ENCODE results near the gene TBATA. TPM values are rescaled to one million over a fixed set of nuclear protein-coding genes. Genes with fewer than 3 reads are reported as not detected.

TBATA gene
- total RNA-seq, 5 donors from 2014 or later (not counting 1 experiment from before 2014, with no cell fraction given), result not detected

DNA sequence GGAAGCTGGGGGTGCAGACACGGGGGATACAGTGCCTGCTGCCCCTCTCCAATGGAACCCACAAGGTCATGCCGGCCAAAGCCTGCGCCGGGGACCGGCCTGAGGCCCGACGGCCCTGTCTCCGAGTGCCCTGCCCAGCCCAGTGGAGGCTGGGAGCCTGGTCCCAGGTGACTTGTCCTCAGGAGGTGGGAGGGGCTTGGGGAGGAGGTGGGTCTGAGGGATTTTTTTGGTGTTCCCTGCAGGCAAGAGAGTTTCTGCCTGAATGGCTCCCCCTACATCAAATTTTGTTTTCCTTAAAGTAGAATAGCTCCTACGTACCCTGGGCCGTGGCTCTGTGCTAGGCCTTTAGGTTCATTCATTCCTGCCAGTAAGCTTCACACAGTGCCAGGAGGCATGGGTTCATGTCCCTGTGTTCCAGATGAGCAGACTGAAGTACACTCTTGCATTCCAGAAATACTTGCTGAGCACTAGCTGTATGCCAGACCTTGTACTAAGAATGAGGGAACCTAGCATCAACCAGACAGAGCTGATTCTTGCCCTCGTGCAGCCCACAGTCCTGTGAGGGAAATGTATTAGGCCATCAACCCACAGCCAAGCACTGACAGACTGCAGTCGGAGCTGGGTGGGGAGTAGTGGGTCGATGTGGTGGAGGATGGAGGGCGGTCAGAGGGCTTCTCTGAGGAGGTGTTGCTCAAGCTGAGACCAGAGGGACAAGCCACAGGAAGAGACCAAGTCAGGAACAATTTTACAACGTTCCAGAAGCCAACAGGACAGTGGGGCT, 31.1 kb downstream of the TBATA start:
- Histone ChIP-seq H3K4me3 (ENCODE audit: control insufficient read depth in 1 of 2, extremely low read depth in 1 of 2, low read length in 1 of 2) (no peak overlapping the region), H3K4me1 (ENCODE audit: control insufficient read depth in 1 of 2, extremely low read depth in 1 of 2, insufficient read depth in 2 of 2, low read length in 2 of 2) (no peaks in the 10 kb centered on the region), H3K36me3 (ENCODE audit: control insufficient read depth in 2 of 2, extremely low read depth in 1 of 2, insufficient read depth in 1 of 2, low read length in 1 of 2) (no peaks in the 10 kb centered on the region), H3K27ac (ENCODE audit: low read length) (no peak overlapping the region), H3K27me3 (replicated peaks in 1 of 2; ENCODE audit: control insufficient read depth in 2 of 2, extremely low read depth in 1 of 2, insufficient read depth in 2 of 2, low read length in 1 of 2) (peaks cover 0 to 6% of the 10 kb centered on the region in 2 experiments), H3K9me3 (no peaks in the 10 kb centered on the region)
- ATAC-seq (replicated peaks in 1 of 4) (no peak), DNase-seq (no peak)
- H3K27me3 Mint-ChIP-seq, result no peaks in the 10 kb centered on the region
- no peak overlapping the region for H3K27ac Mint-ChIP-seq
- no peak overlapping the region for H3K4me3 Mint-ChIP-seq
- H3K36me3 Mint-ChIP-seq, result no peaks in the 10 kb centered on the region
- no peaks in the 10 kb centered on the region for H3K9me3 Mint-ChIP-seq
- peaks cover 4 to 5% (median 4%) of the 10 kb centered on the region in 3 donors for H3K4me1 Mint-ChIP-seq
- POLR2A ChIA-PET, result interaction anchor here in 1 of 2 donors (0.6 kb wide), 1 partner anchor 478 kb away, joined by 4 read pairs; no protein-coding TSS in a partner anchor
- CTCF ChIA-PET, result interaction anchor here (0.7 to 1.0 kb wide), 2 partner anchors 202 to 484 kb away, joined by 3 read pairs; no protein-coding TSS in a partner anchor
- WGBS (ENCODE audit: insufficient coverage), result 78% methylated on average over 10 of the region's 15 CpGs

GRCh38 chr10:70753026-70753663, 32.0 kb downstream of the TBATA start:
- H3K9me3 ChIP-seq, result no peaks in the 10 kb centered on the region
- no peaks in the 10 kb centered on the region for H3K4me1 Mint-ChIP-seq
- H3K27ac ChIP-seq (ENCODE audit: low read length), result no peak overlapping the region
- ChIA-PET CTCF (interaction anchor here in 1 of 2 donors (1.0 kb wide), 1 partner anchor 201 kb away, joined by 3 read pairs; no protein-coding TSS in a partner anchor), POLR2A (interaction anchor here in 1 of 2 donors (0.5 kb wide), 1 partner anchor 327 kb away, joined by 3 read pairs; no protein-coding TSS in a partner anchor)
- DNase-seq, result no peak
- H3K4me3 Mint-ChIP-seq, result no peak overlapping the region
- no peaks in the 10 kb centered on the region for H3K9me3 Mint-ChIP-seq
- no peaks in the 10 kb centered on the region for H3K4me1 ChIP-seq (ENCODE audit: control insufficient read depth in 1 of 2, extremely low read depth in 1 of 2, insufficient read depth in 2 of 2, low read length in 2 of 2)
- H3K27ac Mint-ChIP-seq, result no peak overlapping the region
- WGBS (ENCODE audit: insufficient coverage), result 90% methylated on average over 4 of the region's 10 CpGs
- H3K36me3 Mint-ChIP-seq, result no peaks in the 10 kb centered on the region
- no peak overlapping the region for H3K4me3 ChIP-seq (ENCODE audit: control insufficient read depth in 1 of 2, extremely low read depth in 1 of 2, low read length in 1 of 2)
- ATAC-seq (replicated peaks in 1 of 4), result no peak
- no peaks in the 10 kb centered on the region for H3K27me3 Mint-ChIP-seq
- H3K27me3 ChIP-seq (replicated peaks in 1 of 2; ENCODE audit: control insufficient read depth in 2 of 2, extremely low read depth in 1 of 2, insufficient read depth in 2 of 2, low read length in 1 of 2), result peaks cover 0 to 6% of the 10 kb centered on the region in 2 experiments
- H3K36me3 ChIP-seq (ENCODE audit: control insufficient read depth in 2 of 2, extremely low read depth in 1 of 2, insufficient read depth in 1 of 2, low read length in 1 of 2), result no peaks in the 10 kb centered on the region

DNA sequence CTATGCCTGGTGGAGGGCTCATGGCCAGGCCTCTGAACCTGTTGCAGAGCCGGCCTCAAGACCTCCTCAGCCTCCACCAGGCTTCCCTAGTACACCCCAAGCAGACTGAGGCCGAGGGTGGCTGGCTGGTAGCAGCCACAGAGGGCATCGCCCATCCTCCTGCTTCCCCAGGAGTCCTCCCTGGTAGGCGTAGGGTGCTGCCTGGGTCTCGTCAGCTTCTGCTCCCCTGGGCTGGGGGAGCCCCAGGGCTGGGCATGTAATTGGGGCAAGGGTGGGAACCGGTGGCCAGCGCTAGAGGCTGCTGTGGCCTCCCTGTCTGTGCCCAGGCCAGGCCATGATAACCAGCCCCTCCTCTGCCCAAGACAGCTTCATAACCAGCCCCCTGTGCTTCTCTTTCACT, 32.6 kb downstream of the TBATA start:
- Mint-ChIP-seq H3K4me3 (no peak overlapping the region), H3K27me3 (no peaks in the 10 kb centered on the region), H3K4me1 (no peaks in the 10 kb centered on the region), H3K36me3 (no peaks in the 10 kb centered on the region), H3K9me3 (no peaks in the 10 kb centered on the region), H3K27ac (no peak overlapping the region)
- H3K4me3 ChIP-seq (ENCODE audit: control insufficient read depth in 1 of 2, extremely low read depth in 1 of 2, low read length in 1 of 2), result no peak overlapping the region
- ChIA-PET POLR2A (interaction anchor here in 1 of 2 donors (0.5 kb wide), 1 partner anchor 326 kb away, joined by 3 read pairs; no protein-coding TSS in a partner anchor), CTCF (no interaction called here)
- H3K36me3 ChIP-seq (ENCODE audit: control insufficient read depth in 2 of 2, extremely low read depth in 1 of 2, insufficient read depth in 1 of 2, low read length in 1 of 2), result no peaks in the 10 kb centered on the region
- H3K27ac ChIP-seq (ENCODE audit: low read length), result no peak overlapping the region
- no peak for ATAC-seq (replicated peaks in 1 of 4)
- no peaks in the 10 kb centered on the region for H3K9me3 ChIP-seq
- WGBS (ENCODE audit: insufficient coverage), result 100% methylated on average over 1 of the region's 7 CpGs
- DNase-seq, result no peak
- H3K27me3 ChIP-seq (replicated peaks in 1 of 2; ENCODE audit: control insufficient read depth in 2 of 2, extremely low read depth in 1 of 2, insufficient read depth in 2 of 2, low read length in 1 of 2), result peaks cover 0 to 6% of the 10 kb centered on the region in 2 experiments
- no peaks in the 10 kb centered on the region for H3K4me1 ChIP-seq (ENCODE audit: control insufficient read depth in 1 of 2, extremely low read depth in 1 of 2, insufficient read depth in 2 of 2, low read length in 2 of 2)

- Histone ChIP-seq H3K27me3 (replicated peaks in 1 of 2; ENCODE audit: control insufficient read depth in 2 of 2, extremely low read depth in 1 of 2, insufficient read depth in 2 of 2, low read length in 1 of 2) (peaks cover 0 to 5% of the 10 kb centered on the region in 2 experiments), H3K9me3 (no peaks in the 10 kb centered on the region), H3K36me3 (ENCODE audit: control insufficient read depth in 2 of 2, extremely low read depth in 1 of 2, insufficient read depth in 1 of 2, low read length in 1 of 2) (no peaks in the 10 kb centered on the region), H3K4me3 (ENCODE audit: control insufficient read depth in 1 of 2, extremely low read depth in 1 of 2, low read length in 1 of 2) (no peak overlapping the region), H3K4me1 (ENCODE audit: control insufficient read depth in 1 of 2, extremely low read depth in 1 of 2, insufficient read depth in 2 of 2, low read length in 2 of 2) (no peaks in the 10 kb centered on the region), H3K27ac (ENCODE audit: low read length) (no peak overlapping the region)
- H3K27ac Mint-ChIP-seq, result no peak overlapping the region
- no peak overlapping the region for H3K4me3 Mint-ChIP-seq
- H3K36me3 Mint-ChIP-seq, result no peaks in the 10 kb centered on the region
- DNase-seq (no peak), ATAC-seq (replicated peaks in 1 of 4) (peak in 1 of 4 experiments; percentile 5)
- no peaks in the 10 kb centered on the region for H3K27me3 Mint-ChIP-seq
- CTCF ChIA-PET, result no interaction called here
- H3K9me3 Mint-ChIP-seq, result no peaks in the 10 kb centered on the region
- no peaks in the 10 kb centered on the region for H3K4me1 Mint-ChIP-seq
- POLR2A ChIA-PET, result no interaction called here
- WGBS (ENCODE audit: insufficient coverage), result 94% methylated on average over 14 of the region's 14 CpGs
Observed at GRCh38 chr10:70751991-70752390, 33.2 kb downstream of the TBATA start.

- Histone ChIP-seq H3K27ac (ENCODE audit: low read length) (no peak overlapping the region), H3K4me1 (ENCODE audit: control insufficient read depth in 1 of 2, extremely low read depth in 1 of 2, insufficient read depth in 2 of 2, low read length in 2 of 2) (no peaks in the 10 kb centered on the region), H3K9me3 (no peaks in the 10 kb centered on the region), H3K27me3 (replicated peaks in 1 of 2; ENCODE audit: control insufficient read depth in 2 of 2, extremely low read depth in 1 of 2, insufficient read depth in 2 of 2, low read length in 1 of 2) (peaks cover 0 to 3% of the 10 kb centered on the region in 2 experiments), H3K36me3 (ENCODE audit: control insufficient read depth in 2 of 2, extremely low read depth in 1 of 2, insufficient read depth in 1 of 2, low read length in 1 of 2) (no peaks in the 10 kb centered on the region), H3K4me3 (ENCODE audit: control insufficient read depth in 1 of 2, extremely low read depth in 1 of 2, low read length in 1 of 2) (no peak overlapping the region)
- Mint-ChIP-seq H3K36me3 (no peaks in the 10 kb centered on the region), H3K4me3 (no peak overlapping the region), H3K9me3 (no peaks in the 10 kb centered on the region), H3K4me1 (no peaks in the 10 kb centered on the region), H3K27ac (no peak overlapping the region), H3K27me3 (no peaks in the 10 kb centered on the region)
- DNase-seq (no peak), ATAC-seq (replicated peaks in 1 of 4) (no peak)
- ChIA-PET CTCF (no interaction called here), POLR2A (no interaction called here)
- WGBS (ENCODE audit: insufficient coverage), result 93% methylated on average over 7 of the region's 9 CpGs
Observed at GRCh38 chr10:70751356-70751755, 33.8 kb downstream of the TBATA start.

DNA sequence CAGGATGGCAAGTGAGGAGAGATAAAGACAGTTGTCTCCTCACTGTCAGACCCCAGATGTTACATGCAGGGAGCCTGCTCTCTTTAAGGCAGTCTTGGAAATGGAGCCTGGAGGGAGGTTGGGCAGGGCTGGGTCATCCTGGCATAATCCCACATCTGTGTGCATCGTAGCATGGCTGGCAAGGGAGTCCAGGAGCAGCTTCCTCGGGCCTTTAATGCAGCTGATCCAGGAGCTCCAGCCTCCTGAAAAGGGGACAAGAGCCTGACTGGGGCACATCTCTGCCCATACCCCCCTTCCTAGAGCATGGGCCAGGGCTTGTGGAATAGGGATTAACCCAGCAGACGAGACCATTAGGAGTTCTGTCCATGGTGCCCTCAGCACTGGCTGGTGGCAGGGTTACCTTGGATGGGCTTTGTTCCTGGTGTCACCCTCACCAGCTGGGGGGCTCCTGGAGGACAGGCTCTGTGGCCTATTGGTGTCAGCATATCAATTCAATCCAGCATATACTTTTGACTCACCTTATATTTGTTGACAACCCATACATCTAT, 34.9 kb downstream of the TBATA start:
- ChIA-PET POLR2A (no interaction called here), CTCF (interaction anchor here in 1 of 2 donors (0.6 kb wide), 1 partner anchor 12 kb away, joined by 7 read pairs; no protein-coding TSS in a partner anchor)
- Mint-ChIP-seq H3K4me1 (no peaks in the 10 kb centered on the region), H3K9me3 (no peaks in the 10 kb centered on the region), H3K36me3 (no peaks in the 10 kb centered on the region), H3K4me3 (no peak overlapping the region), H3K27ac (no peak overlapping the region), H3K27me3 (no peaks in the 10 kb centered on the region)
- H3K27ac ChIP-seq (ENCODE audit: low read length), result no peak overlapping the region
- no peak for DNase-seq
- ATAC-seq (replicated peaks in 1 of 4), result no peak
- no peaks in the 10 kb centered on the region for H3K9me3 ChIP-seq
- WGBS (ENCODE audit: insufficient coverage), result 56% methylated on average over 2 of the region's 3 CpGs
- H3K36me3 ChIP-seq (ENCODE audit: control insufficient read depth in 2 of 2, extremely low read depth in 1 of 2, insufficient read depth in 1 of 2, low read length in 1 of 2), result no peaks in the 10 kb centered on the region
- no peaks in the 10 kb centered on the region for H3K4me1 ChIP-seq (ENCODE audit: control insufficient read depth in 1 of 2, extremely low read depth in 1 of 2, insufficient read depth in 2 of 2, low read length in 2 of 2)
- peaks cover 0 to 3% of the 10 kb centered on the region in 2 experiments for H3K27me3 ChIP-seq (replicated peaks in 1 of 2; ENCODE audit: control insufficient read depth in 2 of 2, extremely low read depth in 1 of 2, insufficient read depth in 2 of 2, low read length in 1 of 2)
- no peak overlapping the region for H3K4me3 ChIP-seq (ENCODE audit: control insufficient read depth in 1 of 2, extremely low read depth in 1 of 2, low read length in 1 of 2)

Measured in T-cell (primary cell).